NK-92 (cell line): Measurements from ENCODE around the gene CCDC60.
"Not testable (repeated sequence)": the region's sequence is repeated elsewhere in the genome, so short reads cannot be mapped to it uniquely, and the experiment has no call there.

Experiments used
- DNase-seq: peaks from one replicate; lab custom pipeline; 2025; ENCODE audit not compliant: unreplicated experiment; lab: John Stamatoyannopoulos, UW

CCDC60 gene

DNA sequence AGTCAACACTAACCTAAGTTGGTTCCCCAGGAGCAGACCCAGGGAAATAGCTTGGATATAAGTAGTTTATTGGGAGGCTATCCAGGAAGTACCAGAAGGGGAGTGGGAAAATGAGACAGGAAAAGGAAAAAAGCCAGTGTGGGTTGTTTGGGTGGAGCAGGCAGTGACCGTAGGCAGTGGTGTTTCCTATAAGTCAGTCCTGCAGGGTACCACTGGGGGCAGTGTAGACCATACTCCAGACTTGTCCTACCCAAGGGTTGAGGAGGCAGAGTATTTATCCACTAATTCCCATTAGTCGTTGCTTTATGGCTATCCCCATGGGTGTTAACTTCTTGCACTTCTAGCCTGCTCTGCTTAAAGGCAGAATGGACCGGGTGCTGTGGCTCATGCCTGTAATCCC is 6.4 kb upstream of the CCDC60 start:
- no peak for DNase-seq

DNA sequence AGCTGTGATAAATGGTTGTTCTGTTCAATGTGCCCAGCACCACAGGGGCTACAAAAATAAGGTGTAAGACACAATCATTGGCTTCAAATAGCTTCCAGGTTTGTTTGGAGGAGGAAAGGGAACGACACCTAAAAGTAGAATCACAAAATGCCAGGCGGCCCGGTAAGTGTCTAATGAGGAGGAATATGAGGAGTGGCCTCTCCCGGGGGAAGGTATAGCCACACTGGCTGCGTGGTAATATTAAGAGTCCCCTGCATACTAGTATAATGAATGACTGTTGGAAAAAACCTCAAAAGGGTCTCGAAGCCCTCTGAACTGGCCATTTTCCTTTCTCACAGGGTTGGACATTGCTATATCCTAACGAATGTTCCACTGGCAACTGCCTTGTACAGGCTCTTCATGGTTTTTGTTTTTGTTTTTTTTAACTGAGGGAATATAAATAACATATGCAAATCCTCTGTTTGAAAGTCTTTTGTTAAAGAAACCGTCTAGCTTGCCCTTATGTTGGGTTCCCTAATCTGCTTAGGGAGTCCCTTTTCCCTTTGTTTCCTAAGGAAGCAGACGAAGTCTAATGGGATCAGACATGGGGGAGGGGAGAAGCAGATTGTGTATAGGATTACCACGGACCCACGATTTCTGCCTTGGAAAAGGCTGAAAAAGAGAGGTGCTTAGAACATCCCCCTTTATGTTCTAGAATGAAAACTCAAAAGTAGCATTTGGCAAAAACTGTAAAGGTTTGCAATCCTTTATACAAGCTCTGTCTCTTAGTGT is 4.2 kb downstream of the CCDC60 start:
- no peak for DNase-seq

DNA sequence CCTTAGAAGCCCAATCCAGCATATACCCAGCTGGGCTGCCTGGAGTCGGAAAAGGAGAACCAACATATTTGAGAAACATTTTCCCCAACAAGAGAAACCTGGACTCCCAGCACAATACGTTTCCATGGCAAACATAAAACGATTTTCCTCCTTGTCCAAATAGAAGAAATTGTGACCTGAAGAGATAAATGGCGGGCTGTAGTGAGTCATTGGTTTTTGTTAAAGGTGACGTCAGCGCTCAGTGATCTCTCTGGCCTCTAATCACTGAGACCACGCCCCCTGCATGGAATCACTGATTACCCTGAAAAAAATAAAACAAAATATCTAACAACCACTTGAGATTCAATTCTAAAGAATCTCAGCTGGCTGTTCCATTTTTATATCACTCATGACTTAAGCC is 6.0 kb downstream of the CCDC60 start:
- no peak for DNase-seq

DNA sequence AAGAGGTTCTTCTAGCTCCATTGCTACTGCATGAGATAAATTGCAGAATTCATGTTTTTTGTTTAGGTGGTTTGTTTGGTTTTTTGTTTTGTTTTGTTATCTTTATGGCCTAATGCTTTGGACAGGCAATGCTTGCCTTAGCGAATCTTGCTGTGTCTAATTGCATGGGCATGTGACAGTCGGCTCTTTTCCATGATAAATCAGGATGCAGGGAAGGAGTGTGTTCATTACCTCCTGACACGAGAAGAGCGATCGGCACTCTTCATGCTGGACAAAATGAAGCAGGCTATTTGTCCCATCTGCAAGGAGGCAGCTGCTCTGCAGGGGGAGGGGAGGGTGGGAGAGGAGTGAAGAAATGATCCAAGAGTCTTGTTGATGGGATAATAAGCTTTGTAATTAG is 6.5 kb downstream of the CCDC60 start:
- DNase-seq: no peak

DNA sequence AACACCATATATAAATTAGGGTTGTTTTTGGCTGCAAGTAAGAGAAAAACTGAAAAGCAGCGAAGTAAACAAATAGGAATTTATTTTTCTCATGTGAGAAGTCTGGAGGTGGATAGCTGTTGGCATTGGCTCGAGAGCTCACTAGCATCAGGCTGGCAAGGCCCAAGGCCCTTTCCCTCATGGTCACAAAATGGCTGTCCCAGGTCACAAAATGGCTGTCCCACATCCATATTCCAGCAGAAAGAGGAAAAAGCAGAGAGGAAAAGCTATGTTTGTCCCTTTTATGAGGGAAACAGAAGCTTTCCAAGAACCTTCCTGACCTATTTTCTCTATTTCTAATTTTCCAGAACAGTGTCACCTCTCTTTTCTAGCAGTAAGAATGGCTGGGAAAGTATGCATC is 7.5 kb downstream of the CCDC60 start:
- DNase-seq: no peak

DNA sequence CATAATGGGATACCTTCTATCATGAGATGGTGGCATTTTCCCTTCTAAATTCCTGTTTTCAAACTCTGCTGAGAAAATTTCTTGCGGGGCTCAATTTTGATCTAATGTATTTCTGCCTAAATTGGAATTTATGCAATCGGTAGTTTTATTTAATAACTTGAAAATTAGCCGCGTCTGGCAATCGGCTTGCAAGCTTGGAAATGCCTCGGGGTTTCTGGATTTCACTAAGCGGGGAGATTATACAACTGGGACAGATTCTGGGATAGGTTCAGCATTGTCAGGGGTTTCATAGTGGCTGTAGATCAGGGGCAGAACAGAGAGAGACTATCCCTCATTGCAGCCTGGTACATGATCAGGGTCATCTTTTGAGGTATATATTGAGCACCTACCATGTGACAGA is 8.6 kb downstream of the CCDC60 start:
- no peak for DNase-seq

DNA sequence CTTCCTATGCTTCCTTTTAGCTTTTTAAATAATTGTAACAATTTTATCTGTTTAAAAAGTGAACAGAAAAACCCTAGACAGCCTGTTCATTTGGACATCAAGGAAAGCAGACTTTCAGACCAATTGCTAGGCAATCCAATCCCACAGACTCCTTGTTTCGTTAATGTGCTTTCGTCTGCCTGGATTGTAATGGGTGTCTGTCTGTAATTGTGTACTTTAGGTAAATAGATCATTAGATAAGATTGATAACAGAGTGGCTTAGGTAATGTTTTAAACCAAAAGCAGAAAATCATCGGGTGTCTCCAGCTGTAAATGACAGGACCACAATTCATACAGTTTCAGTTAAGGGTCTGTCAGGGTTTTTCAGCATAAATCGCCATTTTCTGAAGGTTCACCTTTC is 19.6 kb downstream of the CCDC60 start:
- DNase-seq: no peak

DNA sequence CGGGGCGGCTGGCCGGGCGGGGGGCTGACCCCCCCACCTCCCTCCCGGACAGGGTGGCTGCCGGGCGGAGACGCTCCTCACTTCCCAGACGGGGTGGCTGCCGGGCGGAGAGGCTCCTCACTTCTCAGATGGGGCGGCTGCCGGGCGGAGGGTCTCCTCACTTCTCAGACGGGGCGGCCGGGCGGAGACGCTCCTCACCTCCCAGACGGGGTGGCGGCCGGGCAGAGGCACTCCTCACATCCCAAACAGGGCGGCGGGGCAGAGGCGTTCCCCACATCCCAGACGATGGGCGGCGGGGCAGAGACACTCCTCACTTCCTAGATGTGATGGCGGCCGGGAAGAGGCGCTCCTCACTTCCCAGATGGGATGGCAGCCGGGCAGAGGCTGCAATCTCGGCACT is 25.8 kb downstream of the CCDC60 start:
- DNase-seq: not testable (repeated sequence)

DNA sequence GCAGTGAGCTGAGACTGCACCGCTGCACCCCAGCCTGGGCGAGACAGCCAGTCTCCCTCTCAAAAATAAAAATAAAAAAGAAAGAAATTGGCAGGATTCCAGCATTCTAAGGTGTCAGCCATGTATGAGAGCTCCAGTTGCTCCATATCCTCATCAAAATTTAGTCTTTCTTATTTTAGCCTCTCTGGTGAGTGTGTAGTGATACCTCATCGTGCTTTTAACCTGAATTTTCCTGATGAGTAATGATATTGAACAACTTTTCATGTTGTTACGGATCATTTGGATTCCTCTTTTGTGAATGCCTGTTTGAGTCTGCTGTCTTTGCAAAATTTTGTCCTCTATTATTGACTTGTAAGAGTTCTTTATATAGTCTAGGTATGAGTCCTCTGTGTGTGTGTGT is 28.5 kb downstream of the CCDC60 start:
- DNase-seq: no peak

DNA sequence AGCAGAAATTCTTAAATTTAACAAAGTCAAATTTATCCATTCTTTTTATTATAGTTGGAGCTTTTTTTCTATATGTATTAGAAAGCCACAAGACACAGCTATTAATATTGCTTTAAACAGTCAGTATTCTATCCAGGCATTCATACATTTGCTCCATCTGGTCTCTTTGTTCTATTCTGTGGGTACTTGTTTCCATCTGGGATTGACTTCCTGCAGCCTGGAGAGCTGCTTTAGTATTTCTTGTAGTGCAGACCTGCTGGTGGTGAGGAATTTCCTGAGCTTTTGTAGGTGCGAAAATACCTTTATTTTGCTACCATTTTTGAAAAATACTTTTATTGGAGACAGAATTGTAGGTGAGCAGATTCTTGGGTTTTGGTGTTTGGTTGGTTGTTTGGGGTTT is 29.0 kb downstream of the CCDC60 start:
- no peak for DNase-seq

DNA sequence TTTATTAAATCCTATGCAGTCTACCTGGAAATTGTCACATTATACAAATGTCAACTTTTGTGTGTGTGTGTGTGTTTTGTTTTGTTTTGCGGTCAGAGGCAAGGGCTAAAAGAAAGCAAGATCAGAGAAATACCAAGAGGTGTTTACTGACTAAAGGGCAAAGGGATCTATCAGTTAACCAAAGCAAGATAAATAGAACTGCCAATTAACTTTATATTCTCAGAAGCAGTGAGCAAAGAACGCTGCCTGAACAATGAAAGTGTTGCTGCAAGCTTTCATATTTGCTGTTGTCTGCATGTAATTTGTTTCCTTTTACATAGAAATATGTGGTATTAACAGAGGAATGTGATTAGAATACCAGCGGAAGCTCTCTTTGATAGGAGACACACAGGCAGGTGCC is 30.9 kb downstream of the CCDC60 start:
- DNase-seq: no peak

DNA sequence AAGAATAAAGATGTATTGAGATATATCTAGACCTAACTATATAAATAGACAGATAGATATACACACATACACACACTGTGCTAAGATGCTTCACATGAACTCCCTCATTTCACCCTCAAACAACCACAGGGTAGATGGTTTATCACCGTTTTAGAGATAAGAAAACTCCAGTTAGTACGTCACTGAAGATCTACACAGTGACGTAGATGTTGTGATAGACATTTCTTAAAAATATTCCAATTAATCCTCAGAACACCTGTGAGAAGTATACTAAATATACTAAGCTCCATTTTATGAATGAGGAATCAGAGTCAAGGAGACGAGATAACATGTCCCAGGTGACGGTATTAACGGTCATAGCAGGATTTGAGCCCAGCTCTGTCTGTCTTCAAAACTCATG is 31.5 kb downstream of the CCDC60 start:
- no peak for DNase-seq

DNA sequence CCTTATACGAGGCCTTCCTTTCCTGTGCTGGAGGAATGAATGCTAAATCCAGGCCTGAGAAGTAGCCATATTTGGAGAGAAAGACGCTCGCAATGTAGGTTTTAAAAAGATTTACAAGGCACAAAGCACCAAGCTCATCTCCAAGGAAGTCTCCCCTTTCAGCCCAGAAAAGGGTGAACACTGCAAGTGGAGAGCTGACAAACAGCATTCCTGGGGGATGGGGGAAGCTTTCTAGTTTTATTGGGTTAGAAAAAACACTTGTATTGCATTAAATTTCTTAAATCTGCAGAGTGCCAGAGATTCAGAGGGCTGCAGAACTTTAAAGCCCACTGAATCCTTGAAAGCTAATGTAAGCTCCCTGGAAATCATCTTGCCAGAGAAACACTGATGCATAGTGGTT is 34.6 kb downstream of the CCDC60 start:
- DNase-seq: no peak

DNA sequence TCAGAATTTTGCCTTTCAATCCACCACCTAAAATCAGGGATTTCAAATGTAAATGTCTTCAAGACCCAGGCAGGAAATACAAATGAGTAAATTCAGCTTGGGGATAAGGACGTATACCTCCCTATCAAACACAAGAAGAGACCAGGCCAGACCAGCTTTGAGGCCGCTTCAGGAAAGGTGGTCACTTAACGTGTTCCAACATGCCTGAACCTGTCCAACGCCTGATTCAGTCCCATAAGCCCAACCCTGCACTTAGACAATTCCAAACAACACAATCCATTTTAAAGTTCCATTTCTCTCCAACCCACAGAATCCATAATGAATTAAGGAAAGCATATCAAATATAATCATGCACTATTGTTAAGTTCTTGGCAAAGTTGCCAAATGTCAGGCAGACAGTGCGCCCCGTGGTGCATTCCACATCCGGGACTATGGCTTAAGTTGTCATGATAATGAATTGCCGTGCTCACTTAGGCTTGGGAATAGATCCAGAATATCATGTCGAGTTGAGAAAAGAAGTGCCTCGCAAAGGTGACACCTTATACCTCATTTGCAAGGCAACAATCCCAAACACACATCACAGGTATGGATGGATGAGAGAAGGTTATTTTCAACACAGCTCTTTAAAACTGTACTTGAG is 35.5 kb downstream of the CCDC60 start:
- DNase-seq: no peak

DNA sequence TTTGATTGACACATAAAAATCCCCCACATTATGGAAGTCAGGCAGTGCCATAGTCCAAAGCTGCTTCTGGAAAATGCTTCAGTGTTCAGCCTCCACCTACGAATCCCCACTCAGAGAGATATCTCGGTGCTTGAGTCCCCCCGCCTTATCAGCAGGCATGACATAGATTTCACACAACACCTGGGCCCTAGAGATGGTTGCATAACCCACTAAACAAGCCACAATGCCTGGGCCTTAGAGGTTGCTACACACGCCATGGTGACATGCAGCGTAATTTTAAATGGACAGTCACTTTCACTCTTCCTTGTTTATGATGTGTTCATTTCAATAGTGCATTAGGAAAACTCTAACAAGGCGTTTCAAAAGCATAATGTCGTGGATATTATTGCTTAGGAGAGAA is 38.0 kb downstream of the CCDC60 start:
- DNase-seq: no peak

DNA sequence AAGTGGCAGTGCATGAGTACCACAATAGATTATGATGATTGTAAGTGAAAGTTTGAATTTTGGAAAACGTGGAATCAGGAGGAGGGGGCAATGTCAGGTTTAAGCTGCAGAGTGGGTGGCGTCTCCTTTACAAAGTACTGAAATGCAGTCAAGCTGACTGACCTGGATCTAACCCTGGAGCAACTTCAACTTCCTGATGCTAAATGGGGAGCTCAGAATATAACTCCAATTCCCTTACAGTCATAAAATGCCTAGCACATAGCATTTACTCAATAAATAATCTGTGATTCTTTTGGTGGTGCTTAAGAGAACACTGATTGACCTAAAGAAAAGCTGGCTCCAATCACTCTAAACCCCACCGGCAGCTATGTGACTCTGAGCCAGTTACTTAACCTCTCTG is 38.5 kb downstream of the CCDC60 start:
- no peak for DNase-seq

DNA sequence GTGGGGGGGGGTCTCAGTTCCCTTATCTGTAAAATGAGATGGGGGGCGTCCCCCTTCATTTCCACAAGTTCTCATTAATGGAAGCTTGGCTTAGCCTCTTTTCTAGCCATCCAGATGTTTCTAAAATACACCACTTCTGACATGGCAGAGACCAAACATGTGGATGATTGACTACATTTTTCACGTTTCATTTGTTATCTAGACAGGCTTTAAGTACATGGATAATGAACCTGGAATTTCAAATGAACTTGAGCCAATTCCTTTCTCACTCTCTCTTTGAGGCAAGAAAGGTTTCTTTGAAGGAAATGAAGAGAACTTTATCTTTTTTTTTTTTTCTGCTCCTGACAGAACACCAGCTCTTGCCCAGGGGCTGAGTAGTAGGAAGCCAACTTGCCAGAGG is 39.1 kb downstream of the CCDC60 start:
- no peak for DNase-seq

DNA sequence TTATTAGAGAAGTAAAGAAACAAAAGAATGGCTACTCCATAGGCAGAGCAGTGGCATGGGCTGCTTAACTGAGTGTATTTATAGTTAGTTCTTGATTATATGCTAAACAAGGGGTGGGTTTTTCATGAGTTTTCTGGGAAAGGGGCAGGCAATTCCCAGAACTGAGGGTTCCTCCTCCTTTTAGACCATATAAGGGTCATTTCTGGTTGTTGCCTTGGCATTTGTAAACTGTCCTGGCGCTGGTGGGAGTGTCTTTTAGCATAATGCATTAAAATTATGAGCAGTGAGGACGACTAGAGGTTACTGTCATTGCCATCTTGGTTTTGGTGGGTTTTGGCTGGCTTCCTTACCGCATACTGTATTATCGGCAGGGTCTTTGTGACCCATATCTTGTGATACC is 40.1 kb downstream of the CCDC60 start:
- no peak for DNase-seq

DNA sequence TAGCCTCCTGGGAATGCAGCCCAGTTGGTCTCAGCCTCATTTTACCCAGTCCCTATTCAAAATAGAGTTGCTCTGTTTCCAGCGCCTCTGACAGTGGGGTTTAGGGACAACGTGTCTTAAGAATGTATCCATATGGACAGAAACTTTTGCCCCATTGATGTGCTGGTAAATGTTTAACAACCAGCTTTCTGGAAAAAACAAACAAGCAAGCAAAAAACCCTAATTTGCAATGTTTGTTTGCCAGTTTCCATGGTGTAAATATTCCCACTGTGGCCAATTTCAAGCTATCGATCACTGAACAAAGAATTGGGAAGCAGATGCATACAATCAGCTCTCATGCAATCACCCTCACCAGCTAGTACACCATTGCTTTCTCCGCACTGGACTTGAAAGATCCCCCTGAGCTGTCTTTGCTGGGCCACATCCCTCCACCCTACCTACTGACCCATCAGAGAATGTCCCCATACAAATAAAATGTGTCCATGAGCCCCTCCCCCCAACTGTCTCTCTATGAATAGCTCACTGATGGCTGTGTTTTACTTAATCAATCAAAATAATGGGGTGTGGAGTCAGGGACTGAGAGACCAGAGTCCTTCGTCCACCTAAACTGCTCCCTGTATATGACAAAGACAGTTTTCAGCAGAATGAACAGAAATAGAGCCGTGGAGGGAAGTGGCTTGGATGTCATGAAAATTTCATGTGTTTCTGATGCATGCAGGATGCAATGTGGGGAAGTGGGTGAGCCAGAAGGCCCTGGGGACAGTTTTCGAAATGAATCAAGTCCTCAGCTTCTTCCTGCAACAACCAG is 40.8 kb downstream of the CCDC60 start:
- DNase-seq: no peak

DNA sequence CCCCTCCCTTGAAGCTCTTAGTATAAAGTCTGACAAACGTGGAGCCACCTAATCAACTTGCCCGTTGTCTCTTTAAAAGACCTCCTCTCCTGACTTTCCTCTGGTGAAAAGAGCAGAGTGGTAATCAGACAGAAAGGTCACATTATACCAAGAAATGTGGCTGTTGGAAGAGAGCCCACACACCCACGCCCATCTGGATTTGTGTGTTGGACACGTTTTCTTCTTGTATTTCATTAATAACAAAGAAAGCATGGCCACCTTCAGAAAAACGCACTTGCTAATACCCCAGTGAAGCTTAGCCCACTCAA is 41.3 kb downstream of the CCDC60 start:
- DNase-seq: no peak

DNA sequence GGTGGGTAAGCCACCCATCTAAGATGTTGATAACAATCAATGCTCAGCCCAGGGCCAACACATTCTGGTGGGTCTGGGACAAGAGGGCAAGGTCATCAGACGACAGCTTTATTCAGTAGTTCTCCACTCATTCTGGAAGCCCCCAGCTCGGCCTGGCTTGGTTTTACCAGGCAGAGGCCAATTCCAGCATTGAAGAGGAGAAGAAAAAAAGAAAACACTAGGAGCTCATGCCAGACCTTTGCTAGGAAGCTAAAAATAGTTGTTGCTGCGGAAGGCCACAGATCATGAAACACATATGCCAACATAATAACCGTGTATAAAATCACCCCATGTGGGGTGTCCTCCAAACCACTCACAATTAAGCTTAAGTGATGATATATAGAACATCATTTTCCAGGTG is 44.4 kb downstream of the CCDC60 start:
- no peak for DNase-seq

DNA sequence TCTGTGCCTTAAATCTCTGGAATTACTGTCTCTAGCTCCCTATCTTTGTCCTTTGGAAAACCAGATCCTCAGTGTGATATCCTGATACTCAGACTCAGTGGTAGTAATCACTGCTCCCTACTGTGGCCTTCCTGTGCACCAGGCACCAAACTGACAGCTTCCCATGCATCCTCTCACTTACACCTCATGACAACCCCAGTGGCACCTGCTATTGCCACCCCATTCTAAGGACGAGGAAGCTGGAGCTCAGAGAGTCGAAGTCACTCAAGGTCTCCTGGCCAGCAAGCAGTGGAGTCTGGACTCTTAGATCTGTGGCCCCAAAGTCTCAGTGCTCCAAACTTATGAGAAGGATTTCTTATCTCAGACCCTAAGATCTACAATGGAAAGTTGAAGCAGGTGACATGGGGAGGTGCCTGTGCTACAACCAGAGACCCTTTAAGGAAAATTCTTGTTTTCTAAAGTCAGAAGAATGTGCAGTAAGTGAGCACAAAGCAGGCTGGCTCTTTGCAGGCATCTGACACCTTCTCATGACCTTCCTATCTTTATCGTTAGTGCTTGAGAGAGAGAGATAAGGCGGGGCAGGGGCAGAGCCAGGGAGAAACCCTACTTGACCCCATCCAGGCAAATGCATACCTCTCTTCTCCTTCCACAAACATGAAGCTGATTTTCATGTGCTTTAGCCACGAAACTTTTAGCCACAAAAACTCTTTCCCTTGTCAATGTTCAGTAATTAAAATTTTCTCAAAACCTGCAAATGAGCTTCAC is 47.1 kb downstream of the CCDC60 start:
- no peak for DNase-seq
